A673 (cell line): Measurements from ENCODE around the gene GABRB3. TPM values are rescaled to one million over a fixed set of nuclear protein-coding genes. Genes with fewer than 3 reads are reported as not detected.

ENCODE experiments used
- BruUV-seq: library from RNA; stranded (reverse); fragments of 400-500 nt; replicated peaks from 2 replicates; lab custom pipeline; 2021; lab: Mats Ljungman, UMichigan
- CTCF ChIA-PET: fragments of 300-600 bp; sonication (Branson Sonifier 250); formaldehyde crosslinking; loops from one replicate; lab custom pipeline; 2022; ENCODE audit warnings: antibody characterized with exemption; lab: Charles Lee
- POLR2A ChIA-PET: fragments of 300-600 bp; sonication (Branson Sonifier 250); formaldehyde crosslinking; loops from one replicate; lab custom pipeline; 2022; ENCODE audit warnings: antibody characterized with exemption; ENCODE audit not compliant: low non-redundant PET; lab: Charles Lee
- DNase-seq: peaks from one replicate; pipeline ENCODE4 v3.0.0-alpha.2; 2015; ENCODE audit warnings: low spot score
- H3K27ac ChIP-seq: fragments of 200-600 bp; sonication (generic); 2 replicates; pipeline ENCODE4 v1.5.1; 2016; ENCODE audit warnings: mixed run types, low read depth, mild to moderate bottlenecking, mixed read lengths, antibody characterized with exemption, low read length; ENCODE audit not compliant: poor library complexity, severe bottlenecking
- H3K27me3 ChIP-seq: fragments of 200-600 bp; sonication (generic); replicated peaks from 2 replicates; pipeline ENCODE4 v1.6.1; 2017; ENCODE audit warnings: mixed run types, low read depth, mild to moderate bottlenecking, mixed read lengths, antibody characterized with exemption, low read length; ENCODE audit not compliant: insufficient read depth, poor library complexity
- H3K36me3 ChIP-seq: fragments of 200-600 bp; sonication (generic); 2 replicates; pipeline ENCODE4 v1.6.1; 2016; ENCODE audit warnings: mixed run types, mild to moderate bottlenecking, mixed read lengths, antibody characterized with exemption, low read length; ENCODE audit not compliant: insufficient read depth, poor library complexity, severe bottlenecking
- H3K4me1 ChIP-seq: fragments of 200-600 bp; sonication (generic); 2 replicates; pipeline ENCODE4 v1.6.1; 2017; ENCODE audit warnings: mixed run types, mild to moderate bottlenecking, mixed read lengths, antibody characterized with exemption, low read length; ENCODE audit not compliant: insufficient read depth, poor library complexity, severe bottlenecking
- H3K4me3 ChIP-seq: fragments of 200-600 bp; sonication (generic); 2 replicates; pipeline ENCODE4 v1.5.1; 2016; ENCODE audit warnings: low read depth, mixed run types, mild to moderate bottlenecking, mixed read lengths, low read length; ENCODE audit not compliant: poor library complexity, severe bottlenecking
- H3K9me3 ChIP-seq: fragments of 200-600 bp; sonication (generic); 2 replicates; pipeline ENCODE4 v1.6.1; 2016; ENCODE audit warnings: mixed run types, low read depth, mild to moderate bottlenecking, mixed read lengths, antibody characterized with exemption, low read length; ENCODE audit not compliant: poor library complexity, severe bottlenecking
- CTCF ChIP-seq: fragments of 300-800, 200-600 bp; sonication (generic); conservative IDR thresholded peaks from 2 replicates; pipeline ENCODE4 v1.5.1; 2017; ENCODE audit warnings: low read depth, mild to moderate bottlenecking, antibody characterized with exemption, low read length, moderate library complexity, mixed read lengths
- EZH2 ChIP-seq: fragments of 200-600 bp; sonication (generic); IDR thresholded peaks from 2 replicates; pipeline ENCODE4 v1.6.1; 2017; ENCODE audit warnings: borderline replicate concordance, low read depth, mild to moderate bottlenecking, mixed read lengths, antibody characterized with exemption, low read length; ENCODE audit not compliant: poor library complexity, severe bottlenecking
- intact Hi-C: fragments of 100-400 bp; cut with micrococcal nuclease; formaldehyde crosslinking; loops from one replicate; pipeline ENCODE4 v1.10.0; 2022; ENCODE audit not compliant: unreplicated experiment
- total RNA-seq: library from RNA; stranded (reverse); gene quantifications from 2 replicates; pipeline ENCODE4 v1.2.3, GENCODE V29; 2021

GABRB3 gene
- total RNA-seq, 1 experiment from 2014 or later = not detected

- ChIA-PET CTCF (no interaction called here), POLR2A (no interaction called here)
- Histone ChIP-seq H3K9me3 (peaks cover 41% of the 10 kb centered on the region), H3K4me3 (no peak overlapping the region), H3K27ac (no peak overlapping the region), H3K4me1 (no peaks in the 10 kb centered on the region), H3K27me3 (no peaks in the 10 kb centered on the region), H3K36me3 (no peaks in the 10 kb centered on the region)
- TF ChIP-seq CTCF (no peak), EZH2 (no peak)
- intact Hi-C loops = no loop called here
- no peak for DNase-seq
- BruUV-seq = no TSS peak
These were observed 99.4 kb downstream of the GABRB3 start for GRCh38 chr15:26673445-26673844.

DNA sequence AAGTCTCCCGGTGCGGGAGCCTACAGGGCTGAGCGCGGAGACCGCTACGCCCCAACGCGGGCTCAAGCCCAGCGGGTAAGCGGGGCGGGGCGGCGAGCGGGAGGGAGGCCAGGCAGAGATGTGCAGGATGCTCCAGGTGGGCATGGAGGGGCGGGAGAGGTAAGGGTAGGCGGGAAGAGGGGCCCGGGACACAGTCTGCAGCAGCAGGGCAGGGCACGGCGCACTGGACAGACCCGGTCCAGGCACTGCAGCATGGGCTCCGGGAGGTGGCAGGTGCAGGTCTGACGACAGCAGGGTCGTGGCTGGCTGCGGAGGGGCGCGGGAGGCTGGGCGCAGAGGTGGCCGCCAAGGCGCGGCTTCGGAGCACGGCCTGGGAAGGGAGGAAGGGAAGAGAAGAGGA lies 102.8 kb downstream of the GABRB3 start:
- Histone ChIP-seq H3K27ac (no peak overlapping the region), H3K4me1 (no peaks in the 10 kb centered on the region), H3K27me3 (no peaks in the 10 kb centered on the region), H3K36me3 (no peaks in the 10 kb centered on the region), H3K4me3 (no peak overlapping the region), H3K9me3 (peaks cover 56% of the 10 kb centered on the region)
- ChIA-PET CTCF (no interaction called here), POLR2A (no interaction called here)
- no peak for DNase-seq
- BruUV-seq = no TSS peak
- TF ChIP-seq EZH2 = no peak
- intact Hi-C loops = no loop called here

DNA sequence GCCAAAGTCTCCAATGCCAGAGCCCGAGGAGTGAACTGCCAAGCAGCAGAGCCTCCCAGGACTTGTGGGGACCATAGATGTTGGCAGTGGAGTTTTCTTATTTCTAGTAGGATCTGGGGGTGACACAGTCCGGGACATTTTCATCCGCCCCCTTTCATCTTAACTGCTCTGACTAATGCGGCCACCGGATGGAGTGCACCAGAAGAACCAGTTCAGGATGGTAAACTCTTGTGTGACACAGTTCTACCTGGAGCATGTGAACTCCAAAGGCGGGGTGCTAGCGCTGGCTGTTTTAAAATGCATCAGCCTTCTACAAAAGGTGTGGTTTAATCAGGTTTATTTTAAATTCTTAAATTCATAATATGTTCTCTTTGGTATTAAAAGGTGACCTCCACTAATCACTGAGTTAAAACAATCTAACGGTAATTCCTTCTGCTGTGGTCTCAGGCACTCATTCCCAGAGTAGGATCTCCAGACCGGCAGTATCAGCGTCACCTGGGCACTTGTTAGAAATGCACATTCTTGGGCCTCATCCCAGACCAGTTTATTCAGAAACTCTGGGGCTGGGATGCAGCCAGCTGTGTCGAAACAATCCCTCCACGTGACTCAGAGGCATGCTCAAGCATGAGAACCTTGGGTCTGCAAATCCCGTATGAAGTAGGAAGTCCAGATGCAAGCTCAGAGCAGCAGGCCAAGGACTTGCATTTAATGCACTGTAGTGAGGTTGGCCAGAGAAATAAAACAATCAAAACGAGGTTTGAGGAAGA lies 105.5 kb downstream of the GABRB3 start:
- H3K27ac ChIP-seq = no peak overlapping the region
- no TSS peak for BruUV-seq
- H3K27me3 ChIP-seq = no peaks in the 10 kb centered on the region
- peaks cover 45% of the 10 kb centered on the region for H3K9me3 ChIP-seq
- intact Hi-C loops = no loop called here
- DNase-seq = no peak
- POLR2A ChIA-PET = no interaction called here
- TF ChIP-seq EZH2 = no peak
- no peak for TF ChIP-seq CTCF
- no peak overlapping the region for H3K4me3 ChIP-seq
- H3K4me1 ChIP-seq = no peaks in the 10 kb centered on the region
- H3K36me3 ChIP-seq = no peaks in the 10 kb centered on the region
- CTCF ChIA-PET = no interaction called here
